ENCODE data around the gene PLXNA4.

The PLXNA4 gene

GRCh38 chr7:132500727-132501440 is 75.4 kb downstream of the PLXNA4 start:
- DNase-seq (ENCODE audit: low read depth, low spot score) = no peak

GRCh38 chr7:132499487-132499886 is 76.8 kb downstream of the PLXNA4 start:
- no peak for DNase-seq (ENCODE audit: low read depth, low spot score)

- no peak for DNase-seq (ENCODE audit: low read depth, low spot score)
Observed at GRCh38 chr7:132499065-132499464, 77.2 kb downstream of the PLXNA4 start.

- no peak for DNase-seq (ENCODE audit: low read depth, low spot score)
Observed at GRCh38 chr7:132498319-132498718, 78.0 kb downstream of the PLXNA4 start.

- no peak for DNase-seq (ENCODE audit: low read depth, low spot score)
Observed at GRCh38 chr7:132497098-132497497, 79.2 kb downstream of the PLXNA4 start.

GRCh38 chr7:132495936-132496335 is 80.3 kb downstream of the PLXNA4 start:
- no peak for DNase-seq (ENCODE audit: low read depth, low spot score)

GRCh38 chr7:132494474-132494873 is 81.8 kb downstream of the PLXNA4 start:
- no peak for DNase-seq (ENCODE audit: low read depth, low spot score)

- DNase-seq (ENCODE audit: low read depth, low spot score) = no peak
Observed at GRCh38 chr7:132492823-132493445, 83.3 kb downstream of the PLXNA4 start.

GRCh38 chr7:132491391-132491945 is 84.8 kb downstream of the PLXNA4 start:
- DNase-seq (ENCODE audit: low read depth, low spot score) = no peak

GRCh38 chr7:132490474-132490873 is 85.8 kb downstream of the PLXNA4 start:
- no peak for DNase-seq (ENCODE audit: low read depth, low spot score)

GRCh38 chr7:132489776-132490237 is 86.5 kb downstream of the PLXNA4 start:
- DNase-seq (ENCODE audit: low read depth, low spot score) = no peak

GRCh38 chr7:132488634-132489302 is 87.5 kb downstream of the PLXNA4 start:
- DNase-seq (ENCODE audit: low read depth, low spot score) = no peak

- no peak for DNase-seq (ENCODE audit: low read depth, low spot score)
Observed at GRCh38 chr7:132486274-132486610, 90.0 kb downstream of the PLXNA4 start.

- DNase-seq (ENCODE audit: low read depth, low spot score) = no peak
Observed at GRCh38 chr7:132485600-132486273, 90.5 kb downstream of the PLXNA4 start.

GRCh38 chr7:132485136-132485535 is 91.1 kb downstream of the PLXNA4 start:
- DNase-seq (ENCODE audit: low read depth, low spot score) = no peak

- no peak for DNase-seq (ENCODE audit: low read depth, low spot score)
Observed at GRCh38 chr7:132482866-132483265, 93.4 kb downstream of the PLXNA4 start.

- DNase-seq (ENCODE audit: low read depth, low spot score) = no peak
Observed at GRCh38 chr7:132480534-132480933, 95.7 kb downstream of the PLXNA4 start.

- no peak for DNase-seq (ENCODE audit: low read depth, low spot score)
Observed at GRCh38 chr7:132476541-132476940, 99.7 kb downstream of the PLXNA4 start.

- DNase-seq (ENCODE audit: low read depth, low spot score) = no peak
Observed at GRCh38 chr7:132475669-132476116, 100.6 kb downstream of the PLXNA4 start.

- DNase-seq (ENCODE audit: low read depth, low spot score) = no peak
Observed at GRCh38 chr7:132475037-132475668, 101.1 kb downstream of the PLXNA4 start.

- no peak for DNase-seq (ENCODE audit: low read depth, low spot score)
Observed at GRCh38 chr7:132472463-132473120, 103.7 kb downstream of the PLXNA4 start.
